Activated CD4-positive, alpha-beta T cell treated with anti-CD3 and anti-CD28 coated beads, Interleukin-2, amount 10 ng/mL, durations not matched to agents 7 days and 5 days (primary cell): ENCODE data around the gene BEAN1. TPM values are rescaled to one million over a fixed set of nuclear protein-coding genes. Genes with fewer than 3 reads are reported as not detected.
"Not testable (repeated sequence)": the region's sequence is repeated elsewhere in the genome, so short reads cannot be mapped to it uniquely, and the experiment has no call there.

Experiments used
- CTCF ChIA-PET: fragments of 350-600 bp; sonication (Branson Sonifier 250); formaldehyde crosslinking; loops from one replicate; lab custom pipeline; 2021; ENCODE audit warnings: antibody characterized with exemption; lab: Charles Lee
- POLR2A ChIA-PET: fragments of 350-600 bp; sonication (Branson Sonifier 250); formaldehyde crosslinking; loops from one replicate; lab custom pipeline; 2021; ENCODE audit warnings: antibody characterized with exemption; lab: Charles Lee
- DNase-seq: peaks from one replicate; pipeline ENCODE4 v3.0.0-alpha.2; 2020
- H3K27ac Mint-ChIP-seq: one replicate; pipeline ENCODE4 v1.8.0; 2021; ENCODE audit warnings: mild to moderate bottlenecking, moderate library complexity, mixed read lengths
- H3K27me3 Mint-ChIP-seq: one replicate; pipeline ENCODE4 v1.8.0; 2021; ENCODE audit warnings: mixed read lengths
- H3K36me3 Mint-ChIP-seq: one replicate; pipeline ENCODE4 v1.8.0; 2021; ENCODE audit warnings: low read depth, mixed read lengths
- H3K4me1 Mint-ChIP-seq: one replicate; pipeline ENCODE4 v1.8.0; 2021; ENCODE audit warnings: mixed read lengths
- H3K4me3 Mint-ChIP-seq: one replicate; pipeline ENCODE4 v1.8.0; 2021; ENCODE audit warnings: mild to moderate bottlenecking, moderate library complexity, mixed read lengths
- H3K9me3 Mint-ChIP-seq: one replicate; pipeline ENCODE4 v1.8.0; 2021; ENCODE audit warnings: mixed read lengths
- total RNA-seq, 2 experiments: library from RNA; stranded (reverse); gene quantifications; one replicate each; pipeline ENCODE4 v1.2.3, GENCODE V29; 2021

BEAN1 gene
- total RNA-seq, 2 experiments from 2014 or later: not detected

DNA sequence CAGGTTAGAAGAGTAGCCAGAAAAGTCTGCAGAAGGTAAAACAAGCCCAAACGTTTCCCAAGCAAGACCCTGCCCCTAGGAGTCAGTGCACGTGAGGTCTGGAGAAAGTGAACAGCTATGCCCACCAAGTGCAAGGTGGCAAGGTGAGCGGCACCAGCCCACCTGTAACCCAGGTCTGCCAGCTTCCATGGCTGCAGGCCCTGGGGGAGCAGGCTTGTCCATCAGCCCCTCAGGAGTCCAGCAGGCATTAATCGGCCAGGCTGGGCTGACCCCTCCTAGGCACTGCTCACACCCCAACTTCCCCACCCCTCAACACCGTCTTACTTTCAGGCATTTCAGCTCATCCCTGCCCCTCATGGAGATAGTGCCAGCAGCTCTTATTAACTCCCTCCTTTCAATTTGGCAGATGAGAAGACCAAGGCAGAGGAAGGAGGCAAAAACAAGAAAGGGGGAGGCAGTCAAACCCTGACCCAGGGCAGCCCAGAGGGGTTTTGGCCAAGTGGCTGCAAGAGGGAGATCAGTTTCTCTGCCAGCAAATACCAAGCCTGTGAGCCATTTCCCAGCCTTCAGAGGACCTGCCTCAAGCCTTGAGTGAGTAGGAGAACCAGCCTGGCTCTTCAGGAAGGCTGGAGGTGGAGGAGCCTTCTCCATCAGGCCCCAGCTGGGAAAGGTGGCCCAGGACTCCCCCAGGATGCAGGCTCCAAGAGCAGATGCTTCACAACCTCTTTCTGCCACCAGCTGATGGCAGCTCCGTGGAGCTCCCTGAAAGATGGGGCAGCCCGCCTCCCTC is 14.7 kb downstream of the BEAN1 start:
- ChIA-PET CTCF (interaction anchor here (1.3 kb wide), 1 partner anchor 34 kb away, joined by 3 read pairs; no protein-coding TSS in a partner anchor), POLR2A (no interaction called here)
- no peaks in the 10 kb centered on the region for H3K36me3 Mint-ChIP-seq
- no peak overlapping the region for H3K4me3 Mint-ChIP-seq
- H3K4me1 Mint-ChIP-seq: no peaks in the 10 kb centered on the region
- DNase-seq: no peak
- peaks cover 13% of the 10 kb centered on the region for H3K27me3 Mint-ChIP-seq
- H3K9me3 Mint-ChIP-seq: no peaks in the 10 kb centered on the region
- H3K27ac Mint-ChIP-seq: no peak overlapping the region

DNA sequence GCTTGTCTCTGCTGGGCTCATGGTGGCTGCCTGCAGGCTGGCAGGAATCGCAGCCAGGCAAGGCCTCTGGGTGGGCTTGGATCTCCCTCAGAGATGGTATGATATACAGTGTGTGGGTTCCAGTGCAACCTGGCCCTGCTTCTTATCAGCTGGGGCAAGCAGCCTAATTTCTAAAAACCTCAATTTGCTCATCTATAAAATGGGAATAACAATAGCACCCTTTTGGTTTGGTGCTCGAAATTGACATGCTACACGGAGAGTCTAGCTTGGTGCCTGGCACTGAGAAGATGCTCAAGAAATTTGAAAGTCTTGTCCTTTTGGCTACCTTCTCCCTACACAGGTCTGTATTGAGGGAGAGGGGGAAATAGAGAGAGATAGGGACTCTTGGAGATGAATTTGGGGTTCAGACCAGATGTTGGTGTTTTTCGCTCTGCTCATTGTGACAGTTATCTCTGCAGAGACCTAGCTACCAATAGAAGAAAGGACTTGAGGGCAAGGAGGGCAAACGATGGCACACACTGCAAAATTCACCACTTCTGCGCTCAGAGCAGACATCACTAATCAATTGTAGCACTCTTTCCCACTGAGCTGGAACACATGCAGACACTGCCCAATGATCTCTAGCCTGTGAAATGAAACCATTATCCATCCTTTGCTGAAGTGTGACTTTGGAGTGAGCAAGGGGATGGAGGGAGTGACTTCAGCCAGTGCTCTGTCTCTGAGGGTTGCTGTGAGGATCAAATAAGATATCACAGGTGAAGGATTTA is 15.6 kb downstream of the BEAN1 start:
- H3K9me3 Mint-ChIP-seq: no peaks in the 10 kb centered on the region
- ChIA-PET CTCF (no interaction called here), POLR2A (no interaction called here)
- no peak overlapping the region for H3K4me3 Mint-ChIP-seq
- H3K27ac Mint-ChIP-seq: no peak overlapping the region
- DNase-seq: no peak
- no peaks in the 10 kb centered on the region for H3K36me3 Mint-ChIP-seq
- H3K27me3 Mint-ChIP-seq: peaks cover 13% of the 10 kb centered on the region
- H3K4me1 Mint-ChIP-seq: no peaks in the 10 kb centered on the region

GRCh38 chr16:66443269-66443652 is 16.2 kb downstream of the BEAN1 start:
- ChIA-PET POLR2A (no interaction called here), CTCF (no interaction called here)
- peaks cover 13% of the 10 kb centered on the region for H3K27me3 Mint-ChIP-seq
- no peak overlapping the region for H3K27ac Mint-ChIP-seq
- no peaks in the 10 kb centered on the region for H3K36me3 Mint-ChIP-seq
- no peak overlapping the region for H3K4me3 Mint-ChIP-seq
- no peaks in the 10 kb centered on the region for H3K9me3 Mint-ChIP-seq
- no peak for DNase-seq
- no peaks in the 10 kb centered on the region for H3K4me1 Mint-ChIP-seq

DNA sequence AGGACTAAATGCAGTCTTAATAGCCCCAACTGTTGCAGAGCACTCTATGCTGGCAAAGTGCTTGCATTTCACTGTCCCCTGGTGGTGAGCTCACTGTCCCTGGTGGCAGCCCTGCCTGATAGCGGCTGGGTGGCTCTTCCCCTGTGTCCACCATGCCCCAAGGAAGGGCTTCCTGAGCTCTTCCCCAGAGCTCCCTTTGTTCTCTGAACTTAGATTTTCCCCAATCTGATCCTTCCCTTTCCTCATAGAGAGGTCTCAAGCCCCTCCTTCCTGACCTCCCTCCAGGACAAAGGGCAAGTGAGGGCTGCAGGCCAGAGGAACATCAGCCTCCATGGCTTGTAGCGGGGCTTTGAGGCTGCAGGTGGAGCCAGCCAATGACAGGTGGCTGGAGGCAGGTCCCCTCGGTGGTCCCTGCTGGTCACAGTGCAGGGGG is 17.0 kb downstream of the BEAN1 start:
- H3K36me3 Mint-ChIP-seq: no peaks in the 10 kb centered on the region
- no peak overlapping the region for H3K4me3 Mint-ChIP-seq
- H3K4me1 Mint-ChIP-seq: no peaks in the 10 kb centered on the region
- no peak for DNase-seq
- H3K27me3 Mint-ChIP-seq: peaks cover 14% of the 10 kb centered on the region
- ChIA-PET CTCF (interaction anchor here (0.9 to 1.4 kb wide), 2 partner anchors 11 to 26 kb away, joined by 3 to 4 read pairs; no protein-coding TSS in a partner anchor), POLR2A (no interaction called here)
- H3K27ac Mint-ChIP-seq: no peak overlapping the region
- no peaks in the 10 kb centered on the region for H3K9me3 Mint-ChIP-seq

GRCh38 chr16:66446737-66447136 is 19.6 kb downstream of the BEAN1 start:
- POLR2A ChIA-PET: no interaction called here
- peaks cover 13% of the 10 kb centered on the region for H3K27me3 Mint-ChIP-seq
- no peaks in the 10 kb centered on the region for H3K4me1 Mint-ChIP-seq
- no peak overlapping the region for H3K4me3 Mint-ChIP-seq
- no peak for DNase-seq
- H3K27ac Mint-ChIP-seq: no peak overlapping the region
- H3K36me3 Mint-ChIP-seq: no peaks in the 10 kb centered on the region
- H3K9me3 Mint-ChIP-seq: no peaks in the 10 kb centered on the region
- CTCF ChIA-PET: no interaction called here

- Mint-ChIP-seq H3K4me3 (no peak overlapping the region), H3K36me3 (no peaks in the 10 kb centered on the region), H3K27me3 (peaks cover 13% of the 10 kb centered on the region), H3K27ac (no peak overlapping the region), H3K9me3 (no peaks in the 10 kb centered on the region), H3K4me1 (no peaks in the 10 kb centered on the region)
- DNase-seq: no peak
- ChIA-PET POLR2A (no interaction called here), CTCF (no interaction called here)
Measured at GRCh38 chr16:66447491-66447890, 20.4 kb downstream of the BEAN1 start.

- Mint-ChIP-seq H3K36me3 (no peaks in the 10 kb centered on the region), H3K9me3 (no peaks in the 10 kb centered on the region), H3K4me3 (no peak overlapping the region), H3K27me3 (peaks cover 5% of the 10 kb centered on the region), H3K4me1 (peaks cover 7% of the 10 kb centered on the region), H3K27ac (no peak overlapping the region)
- no peak for DNase-seq
- POLR2A ChIA-PET: interaction anchor here (0.6 kb wide), 1 partner anchor 44 kb away, joined by 4 read pairs; no protein-coding TSS in a partner anchor
- CTCF ChIA-PET: no interaction called here
Measured at GRCh38 chr16:66451548-66451947, 24.5 kb downstream of the BEAN1 start.

DNA sequence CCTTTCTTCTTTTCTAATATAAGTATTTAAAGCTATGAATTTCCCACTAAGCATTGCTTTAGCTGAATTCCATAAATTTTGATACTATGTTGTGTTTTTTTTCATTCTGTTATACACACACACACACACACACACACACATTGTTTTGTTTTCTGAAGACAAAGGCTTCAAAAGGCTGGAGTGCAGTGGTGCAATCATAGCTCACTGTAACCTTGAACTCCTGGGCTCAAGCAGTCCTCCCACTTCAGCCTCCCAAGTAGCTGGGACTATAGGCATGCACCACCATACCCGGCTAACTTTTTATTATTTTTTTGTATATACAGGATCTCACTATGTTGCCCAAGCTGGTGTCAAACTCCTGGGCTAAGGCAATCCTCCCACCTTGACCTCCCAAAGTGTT is 26.1 kb downstream of the BEAN1 start:
- H3K27ac Mint-ChIP-seq, H3K9me3 Mint-ChIP-seq, DNase-seq, POLR2A ChIA-PET, H3K36me3 Mint-ChIP-seq, H3K4me1 Mint-ChIP-seq, H3K27me3 Mint-ChIP-seq, H3K4me3 Mint-ChIP-seq: not testable (repeated sequence)
- CTCF ChIA-PET: interaction anchor here (0.7 to 1.3 kb wide), 4 partner anchors 21 to 420 kb away, joined by 3 to 4 read pairs (median 4); no protein-coding TSS in a partner anchor

- DNase-seq: no peak
- peaks cover 15% of the 10 kb centered on the region for H3K27me3 Mint-ChIP-seq
- no peaks in the 10 kb centered on the region for H3K9me3 Mint-ChIP-seq
- ChIA-PET CTCF (interaction anchor here (0.8 to 1.1 kb wide), 3 partner anchors 20 to 136 kb away, joined by 3 read pairs; no protein-coding TSS in a partner anchor), POLR2A (no interaction called here)
- peaks cover 7% of the 10 kb centered on the region for H3K4me1 Mint-ChIP-seq
- no peaks in the 10 kb centered on the region for H3K36me3 Mint-ChIP-seq
- H3K27ac Mint-ChIP-seq: no peak overlapping the region
- H3K4me3 Mint-ChIP-seq: no peak overlapping the region
Measured at GRCh38 chr16:66454751-66455150, 27.7 kb downstream of the BEAN1 start.

GRCh38 chr16:66455970-66456369 is 28.9 kb downstream of the BEAN1 start:
- Mint-ChIP-seq H3K9me3 (no peaks in the 10 kb centered on the region), H3K4me1 (peaks cover 7% of the 10 kb centered on the region), H3K4me3 (no peak overlapping the region), H3K27me3 (peaks cover 16% of the 10 kb centered on the region), H3K27ac (no peak overlapping the region), H3K36me3 (no peaks in the 10 kb centered on the region)
- POLR2A ChIA-PET: no interaction called here
- CTCF ChIA-PET: interaction anchor here (1.1 to 1.7 kb wide), 4 partner anchors 21 to 134 kb away, joined by 3 to 4 read pairs (median 4); no protein-coding TSS in a partner anchor
- no peak for DNase-seq

GRCh38 chr16:66457888-66458287 is 30.8 kb downstream of the BEAN1 start:
- Mint-ChIP-seq H3K27ac (no peak overlapping the region), H3K4me3 (no peak overlapping the region), H3K27me3 (peaks cover 26% of the 10 kb centered on the region), H3K36me3 (no peaks in the 10 kb centered on the region), H3K4me1 (peaks cover 7% of the 10 kb centered on the region), H3K9me3 (no peaks in the 10 kb centered on the region)
- no peak for DNase-seq
- ChIA-PET POLR2A (interaction anchor here (0.7 kb wide), 1 partner anchor 97 kb away, joined by 3 read pairs; no protein-coding TSS in a partner anchor), CTCF (interaction anchor here (0.6 kb wide), 1 partner anchor 52 kb away, joined by 5 read pairs; no protein-coding TSS in a partner anchor)

DNA sequence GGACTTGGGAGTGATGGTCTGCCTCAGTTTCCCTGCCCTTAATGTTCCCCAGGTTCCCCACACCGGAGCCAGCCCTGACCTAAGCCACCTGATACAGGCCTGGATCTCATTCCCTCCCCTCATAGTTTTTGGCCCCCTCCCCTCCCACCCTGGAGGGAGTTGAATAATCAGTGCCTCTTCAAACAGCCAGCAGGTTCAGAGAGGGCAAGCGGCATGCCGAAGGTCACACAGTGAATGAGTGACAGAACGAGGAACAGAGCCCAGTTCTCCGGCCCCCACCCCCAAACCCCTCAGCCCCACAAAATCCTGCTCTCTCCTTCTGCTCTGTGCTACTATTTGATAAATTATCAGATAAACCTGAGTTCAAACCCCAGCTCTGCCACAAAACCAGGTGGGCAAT is 31.2 kb downstream of the BEAN1 start:
- no peak overlapping the region for H3K27ac Mint-ChIP-seq
- H3K27me3 Mint-ChIP-seq: peaks cover 30% of the 10 kb centered on the region
- CTCF ChIA-PET: interaction anchor here (0.6 kb wide), 1 partner anchor 52 kb away, joined by 5 read pairs; no protein-coding TSS in a partner anchor
- H3K36me3 Mint-ChIP-seq: no peaks in the 10 kb centered on the region
- POLR2A ChIA-PET: interaction anchor here (0.7 kb wide), 1 partner anchor 98 kb away, joined by 3 read pairs; no protein-coding TSS in a partner anchor
- DNase-seq: no peak
- H3K9me3 Mint-ChIP-seq: no peaks in the 10 kb centered on the region
- peaks cover 7% of the 10 kb centered on the region for H3K4me1 Mint-ChIP-seq
- no peak overlapping the region for H3K4me3 Mint-ChIP-seq
